22Rv1 (cell line): ENCODE results near the gene PRODH.

Experiments
- ZFX ChIP-seq: fragments of 450-650 bp; IDR thresholded peaks from 2 replicates; pipeline ENCODE4 v1.6.1; 2017; ENCODE audit warnings: antibody characterized with exemption, borderline replicate concordance
- TF ChIP-seq, protein P1 (sequence below): fragments of 450-650 bp; IDR thresholded peaks from 2 replicates; pipeline ENCODE4 v1.5.1; 2017; ENCODE audit warnings: mild to moderate bottlenecking

DNA sequence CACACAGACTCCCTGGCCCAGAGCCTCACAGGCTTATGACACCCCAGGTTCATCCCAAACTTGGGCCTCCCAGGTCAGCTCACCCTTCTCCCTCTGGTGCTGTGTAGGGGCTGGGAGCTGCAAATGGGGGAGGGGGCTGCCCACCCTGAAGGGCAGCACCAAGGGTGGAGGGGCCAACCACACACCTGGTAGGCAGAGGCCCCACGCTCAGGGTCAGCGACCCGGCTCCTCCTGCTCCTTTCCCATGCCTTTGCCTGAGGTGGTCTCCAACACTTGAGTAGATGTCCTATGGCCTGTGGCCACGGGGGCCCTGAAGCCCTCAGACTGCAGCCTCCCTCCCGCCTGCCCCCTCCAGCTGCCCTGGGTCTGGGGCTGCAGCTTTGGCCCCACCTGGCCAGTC is 26.5 kb downstream of the PRODH start:
- TF ChIP-seq, protein P1, sequence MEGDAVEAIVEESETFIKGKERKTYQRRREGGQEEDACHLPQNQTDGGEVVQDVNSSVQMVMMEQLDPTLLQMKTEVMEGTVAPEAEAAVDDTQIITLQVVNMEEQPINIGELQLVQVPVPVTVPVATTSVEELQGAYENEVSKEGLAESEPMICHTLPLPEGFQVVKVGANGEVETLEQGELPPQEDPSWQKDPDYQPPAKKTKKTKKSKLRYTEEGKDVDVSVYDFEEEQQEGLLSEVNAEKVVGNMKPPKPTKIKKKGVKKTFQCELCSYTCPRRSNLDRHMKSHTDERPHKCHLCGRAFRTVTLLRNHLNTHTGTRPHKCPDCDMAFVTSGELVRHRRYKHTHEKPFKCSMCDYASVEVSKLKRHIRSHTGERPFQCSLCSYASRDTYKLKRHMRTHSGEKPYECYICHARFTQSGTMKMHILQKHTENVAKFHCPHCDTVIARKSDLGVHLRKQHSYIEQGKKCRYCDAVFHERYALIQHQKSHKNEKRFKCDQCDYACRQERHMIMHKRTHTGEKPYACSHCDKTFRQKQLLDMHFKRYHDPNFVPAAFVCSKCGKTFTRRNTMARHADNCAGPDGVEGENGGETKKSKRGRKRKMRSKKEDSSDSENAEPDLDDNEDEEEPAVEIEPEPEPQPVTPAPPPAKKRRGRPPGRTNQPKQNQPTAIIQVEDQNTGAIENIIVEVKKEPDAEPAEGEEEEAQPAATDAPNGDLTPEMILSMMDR = no peak
- no peak for TF ChIP-seq ZFX
